Muscle of leg (tissue), 11 donors: ENCODE results near the gene CHIC1. TPM values are rescaled to one million over a fixed set of nuclear protein-coding genes. Genes with fewer than 3 reads are reported as not detected.
"Not testable (repeated sequence)": the region's sequence is repeated elsewhere in the genome, so short reads cannot be mapped to it uniquely, and the experiment has no call there.

Source experiments
- DNase-seq: peaks from one replicate; pipeline ENCODE4 v3.0.0; 2013
- H3K27ac ChIP-seq: one replicate; pipeline ENCODE4 v1.5.1; 2013; ENCODE audit warnings: mild to moderate bottlenecking, low read length, control low read depth
- H3K27me3 ChIP-seq: one replicate; pipeline ENCODE4 v1.6.1; 2013; ENCODE audit warnings: low read length; ENCODE audit not compliant: control insufficient read depth, insufficient read depth
- H3K36me3 ChIP-seq: one replicate; pipeline ENCODE4 v1.6.1; 2013; ENCODE audit warnings: low read length; ENCODE audit not compliant: control insufficient read depth, insufficient read depth
- H3K4me1 ChIP-seq: one replicate; pipeline ENCODE4 v1.6.1; 2013; ENCODE audit warnings: low read length; ENCODE audit not compliant: control insufficient read depth, insufficient read depth
- H3K4me3 ChIP-seq: one replicate; pipeline ENCODE4 v1.5.1; 2013; ENCODE audit warnings: low read length, control low read depth
- H3K9me3 ChIP-seq: replicated peaks from 2 replicates; pipeline ENCODE4 v1.6.1; 2013; ENCODE audit warnings: low read depth, low read length; ENCODE audit not compliant: control insufficient read depth
- WGBS: methylation state at CpG from one replicate; pipeline ENCODE4 v1.1.5; 2013; ENCODE audit warnings: missing lambda C conversion rate; ENCODE audit not compliant: insufficient coverage; 5-methylcytosine and 5-hydroxymethylcytosine counted together
- polyA plus RNA-seq, 8 donors: library from polyadenylated mRNA; unstranded; fragments of 120-200 nt; gene quantifications; one replicate each; pipeline versions ENCODE4 v1.2.1 to v1.2.3, GENCODE V29; 2013; ENCODE audit warnings: inconsistent platforms in 1 of 8, low replicate concordance in 1 of 8; ENCODE audit not compliant: insufficient read length in 8 of 8, insufficient read depth in 1 of 8
- total RNA-seq: library from RNA; stranded (reverse); fragments of 120-200 nt; gene quantifications from one replicate; pipeline ENCODE4 v1.2.4, GENCODE V29; 2013

CHIC1 gene
- total and polyA plus RNA-seq, 9 donors = 5.7 to 9.0 (median 7.6) TPM

DNA sequence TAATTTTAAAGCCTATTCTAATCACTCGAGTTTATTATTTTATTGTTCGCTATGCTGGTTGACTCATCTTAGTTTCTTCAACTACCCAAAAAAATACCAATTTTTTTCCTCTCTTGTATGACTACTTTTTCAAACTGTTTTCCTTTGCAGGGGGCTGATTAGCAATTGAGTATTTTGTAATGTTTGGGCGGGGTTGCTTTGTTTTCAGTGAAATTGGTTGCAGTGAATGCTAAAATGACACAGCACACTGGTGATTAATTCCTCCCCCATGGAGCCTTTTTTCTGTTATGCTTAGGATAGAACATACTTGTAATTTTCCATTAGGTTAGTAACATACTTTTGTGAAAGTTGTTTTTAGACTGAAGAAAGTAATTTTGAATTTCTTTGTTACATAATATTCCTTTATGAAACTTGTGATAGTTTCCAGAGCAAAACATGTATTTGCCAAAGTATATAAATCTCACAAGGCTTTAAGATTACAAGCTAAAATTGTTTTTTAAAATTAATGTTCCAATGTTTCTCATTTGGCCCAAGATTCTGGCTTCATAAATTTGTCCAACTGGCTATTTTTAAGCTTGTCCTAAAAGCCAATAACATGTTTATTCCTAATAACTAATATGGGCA, 120.4 kb downstream of the CHIC1 start:
- H3K27ac ChIP-seq = no peak overlapping the region
- H3K4me1 ChIP-seq = no peaks in the 10 kb centered on the region
- H3K27me3 ChIP-seq = no peaks in the 10 kb centered on the region
- no peak for DNase-seq
- no peak overlapping the region for H3K4me3 ChIP-seq
- no peaks in the 10 kb centered on the region for H3K36me3 ChIP-seq
- H3K9me3 ChIP-seq = peaks cover under 1% of the 10 kb centered on the region
- no CpG with 5 or more reads among the region's 3 CpGs for WGBS

DNA sequence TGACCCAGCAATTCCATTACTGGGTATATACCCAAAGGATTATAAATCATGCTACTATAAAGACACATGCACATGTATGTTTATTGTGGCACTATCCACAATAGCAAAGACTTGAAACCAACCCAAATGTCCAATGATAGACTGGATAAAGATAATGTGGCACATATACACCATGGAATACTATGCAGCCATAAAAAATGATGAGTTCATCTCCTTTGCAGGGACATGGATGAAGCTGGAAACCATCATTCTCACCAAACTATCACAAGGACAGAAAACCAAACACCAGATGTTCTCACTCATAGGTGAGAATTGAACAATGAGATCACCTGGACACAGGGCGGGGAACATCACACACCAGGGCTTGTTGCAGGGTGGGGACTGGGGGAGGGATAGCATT, 144.0 kb downstream of the CHIC1 start:
- not testable (repeated sequence) for DNase-seq, H3K27me3 ChIP-seq, H3K27ac ChIP-seq, H3K4me1 ChIP-seq, H3K9me3 ChIP-seq, H3K36me3 ChIP-seq, H3K4me3 ChIP-seq
- WGBS = no CpG with 5 or more reads among the region's 1 CpG

DNA sequence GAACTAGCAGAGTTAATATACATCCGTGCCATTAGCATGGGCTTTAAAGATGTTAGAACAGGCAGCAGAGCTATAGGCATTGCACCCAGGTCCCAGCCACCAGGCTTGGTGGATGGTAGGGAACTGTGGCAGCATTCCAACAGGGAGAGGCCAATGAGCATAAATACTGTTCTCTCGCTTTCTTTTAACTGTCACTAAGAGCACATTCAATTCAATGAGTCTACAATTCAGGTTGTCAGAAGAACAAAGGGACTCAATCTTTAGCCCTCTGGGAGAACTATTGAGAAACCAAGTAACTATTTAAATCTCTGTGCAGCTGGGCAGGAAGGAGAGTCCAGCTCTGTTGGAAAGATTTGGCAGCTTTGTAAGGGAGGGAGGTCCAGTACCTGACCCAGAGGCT, 165.6 kb downstream of the CHIC1 start:
- Histone ChIP-seq H3K27me3 (peaks cover 18% of the 10 kb centered on the region), H3K27ac (no peak overlapping the region), H3K9me3 (no peaks in the 10 kb centered on the region), H3K4me3 (no peak overlapping the region), H3K36me3 (no peaks in the 10 kb centered on the region), H3K4me1 (no peaks in the 10 kb centered on the region)
- WGBS = 50% methylated on average over 1 of the region's 2 CpGs
- no peak for DNase-seq

Other genes starting within 250 kb of the CHIC1 start
- not detected for gene CDX4, start 116.1 kb upstream of the CHIC1 start, total RNA-seq
- not detected for gene CDX4, start 116.1 kb upstream of the CHIC1 start, polyA plus RNA-seq